Nephron progenitor cell (in vitro differentiated cells): ENCODE data around the gene GATAD2A.

ENCODE experiments used
- DNase-seq: peaks from one replicate; pipeline ENCODE4 v3.0.0; 2021
- H3K27ac Mint-ChIP-seq: 2 replicates; pipeline ENCODE4 v1.8.0; 2021; ENCODE audit warnings: mild to moderate bottlenecking, moderate library complexity, mixed read lengths
- H3K27me3 Mint-ChIP-seq: 2 replicates; pipeline ENCODE4 v1.8.0; 2021; ENCODE audit warnings: mild to moderate bottlenecking, low read depth, mixed read lengths; ENCODE audit not compliant: poor library complexity
- H3K36me3 Mint-ChIP-seq: 2 replicates; pipeline ENCODE4 v1.8.0; 2021; ENCODE audit warnings: low read depth, mixed read lengths
- H3K4me1 Mint-ChIP-seq: 2 replicates; pipeline ENCODE4 v1.8.0; 2021; ENCODE audit warnings: mixed read lengths
- H3K4me3 Mint-ChIP-seq: 2 replicates; pipeline ENCODE4 v1.8.0; 2021; ENCODE audit warnings: mild to moderate bottlenecking, moderate library complexity, mixed read lengths
- H3K9me3 Mint-ChIP-seq: 2 replicates; pipeline ENCODE4 v1.8.0; 2021; ENCODE audit warnings: mild to moderate bottlenecking, moderate library complexity, mixed read lengths
- TF ChIP-seq, protein P1 (sequence below): fragments of 200-600 bp; sonication (generic); IDR thresholded peaks from 2 replicates; pipeline ENCODE4 v1.5.0; 2021; ENCODE audit warnings: antibody characterized with exemption

The GATAD2A gene

DNA sequence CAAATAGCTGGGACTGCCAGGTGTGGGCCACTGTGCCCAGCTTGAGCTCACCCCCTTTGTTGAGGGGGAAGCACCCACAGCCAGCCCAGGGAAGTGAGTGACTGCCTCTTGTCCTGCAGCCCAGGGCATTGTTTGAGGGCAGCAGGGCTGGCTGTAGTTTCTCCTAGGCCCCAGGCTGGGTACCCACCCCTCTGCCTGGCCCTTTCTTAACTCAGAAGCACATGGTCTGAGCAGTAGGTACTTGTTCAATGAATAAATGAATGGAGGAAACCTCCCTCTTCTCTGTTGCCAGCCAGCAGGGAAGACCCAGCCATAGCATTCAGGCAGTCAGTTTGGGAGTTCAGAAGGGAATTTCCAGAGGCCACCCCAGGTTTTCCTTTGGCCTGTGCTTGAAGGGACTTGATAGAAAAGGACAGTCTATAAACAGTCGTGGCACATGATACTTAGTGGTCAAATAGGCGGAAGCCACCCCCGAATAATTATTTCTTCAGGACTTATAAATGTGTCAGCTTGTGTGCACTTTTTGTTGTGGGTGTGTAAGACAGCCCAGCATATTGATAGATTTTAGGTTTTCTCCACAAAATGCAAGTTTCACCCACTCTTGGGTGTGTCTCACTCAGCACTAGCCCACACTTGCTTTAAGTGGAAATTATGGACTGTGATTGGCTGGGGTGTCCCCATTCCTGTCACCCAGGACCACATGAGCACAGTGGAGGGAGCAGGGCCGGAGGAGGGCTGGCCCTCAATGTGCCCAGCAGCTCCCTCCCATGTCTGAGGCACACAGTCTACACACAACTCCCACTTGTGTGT is 33.1 kb downstream of the GATAD2A start:
- Mint-ChIP-seq H3K27ac (peak overlapping the region; percentile 68), H3K4me3 (no peak overlapping the region)
- no peak for DNase-seq

DNA sequence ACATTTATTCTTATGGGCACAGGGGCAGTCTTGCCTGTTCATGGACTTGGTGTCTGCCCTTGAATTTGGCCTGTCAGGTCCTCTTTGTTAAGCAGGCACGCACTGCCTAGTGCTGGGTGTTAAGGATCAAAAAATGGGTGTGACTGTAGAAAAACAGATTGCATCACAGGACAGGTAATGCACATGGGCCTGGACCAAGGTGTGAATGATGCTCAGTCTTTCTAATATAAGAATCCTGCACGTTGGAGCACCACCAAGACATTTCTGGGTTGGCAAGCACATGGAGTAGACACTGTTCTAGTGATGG is 33.7 kb downstream of the GATAD2A start:
- no peaks in the 10 kb centered on the region for H3K9me3 Mint-ChIP-seq
- peaks cover 27% of the 10 kb centered on the region for H3K36me3 Mint-ChIP-seq
- TF ChIP-seq, protein P1, sequence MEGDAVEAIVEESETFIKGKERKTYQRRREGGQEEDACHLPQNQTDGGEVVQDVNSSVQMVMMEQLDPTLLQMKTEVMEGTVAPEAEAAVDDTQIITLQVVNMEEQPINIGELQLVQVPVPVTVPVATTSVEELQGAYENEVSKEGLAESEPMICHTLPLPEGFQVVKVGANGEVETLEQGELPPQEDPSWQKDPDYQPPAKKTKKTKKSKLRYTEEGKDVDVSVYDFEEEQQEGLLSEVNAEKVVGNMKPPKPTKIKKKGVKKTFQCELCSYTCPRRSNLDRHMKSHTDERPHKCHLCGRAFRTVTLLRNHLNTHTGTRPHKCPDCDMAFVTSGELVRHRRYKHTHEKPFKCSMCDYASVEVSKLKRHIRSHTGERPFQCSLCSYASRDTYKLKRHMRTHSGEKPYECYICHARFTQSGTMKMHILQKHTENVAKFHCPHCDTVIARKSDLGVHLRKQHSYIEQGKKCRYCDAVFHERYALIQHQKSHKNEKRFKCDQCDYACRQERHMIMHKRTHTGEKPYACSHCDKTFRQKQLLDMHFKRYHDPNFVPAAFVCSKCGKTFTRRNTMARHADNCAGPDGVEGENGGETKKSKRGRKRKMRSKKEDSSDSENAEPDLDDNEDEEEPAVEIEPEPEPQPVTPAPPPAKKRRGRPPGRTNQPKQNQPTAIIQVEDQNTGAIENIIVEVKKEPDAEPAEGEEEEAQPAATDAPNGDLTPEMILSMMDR, result no peak
- peaks cover 22% of the 10 kb centered on the region for H3K4me1 Mint-ChIP-seq
- no peaks in the 10 kb centered on the region for H3K27me3 Mint-ChIP-seq
- no peak overlapping the region for H3K4me3 Mint-ChIP-seq
- no peak overlapping the region for H3K27ac Mint-ChIP-seq
- DNase-seq, result no peak

More for the DNA sequence above, 33.1 kb downstream of the GATAD2A start:
- no peaks in the 10 kb centered on the region for H3K27me3 Mint-ChIP-seq
- no peaks in the 10 kb centered on the region for H3K9me3 Mint-ChIP-seq
- TF ChIP-seq, protein P1, result no peak
- peaks cover 22% of the 10 kb centered on the region for H3K36me3 Mint-ChIP-seq
- peaks cover 28% of the 10 kb centered on the region for H3K4me1 Mint-ChIP-seq

DNA sequence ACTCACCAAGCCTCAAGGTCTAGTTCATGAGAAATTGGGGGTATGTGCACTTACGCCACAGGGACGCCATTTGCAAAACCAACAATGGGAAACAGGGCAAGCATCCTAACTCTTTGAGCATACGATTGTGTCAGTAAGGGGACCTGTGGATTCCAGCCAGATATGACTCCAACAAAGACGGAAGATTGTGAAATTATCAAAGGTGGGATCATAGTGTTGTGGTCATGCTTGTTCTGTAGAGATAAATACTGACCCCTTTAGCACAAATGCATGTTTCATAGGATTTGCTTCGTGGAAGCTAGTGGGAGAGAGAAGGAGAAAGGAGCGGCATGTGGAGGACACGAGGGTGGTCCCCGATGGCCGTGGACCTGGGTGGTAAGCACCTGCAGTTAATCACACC is 37.8 kb downstream of the GATAD2A start:
- Mint-ChIP-seq H3K27ac (peak overlapping the region; percentile 94), H3K4me3 (no peak overlapping the region), H3K27me3 (no peaks in the 10 kb centered on the region), H3K36me3 (peaks cover 34% of the 10 kb centered on the region), H3K9me3 (no peaks in the 10 kb centered on the region), H3K4me1 (peaks cover 31% of the 10 kb centered on the region)
- TF ChIP-seq, protein P1, result no peak
- no peak for DNase-seq

DNA sequence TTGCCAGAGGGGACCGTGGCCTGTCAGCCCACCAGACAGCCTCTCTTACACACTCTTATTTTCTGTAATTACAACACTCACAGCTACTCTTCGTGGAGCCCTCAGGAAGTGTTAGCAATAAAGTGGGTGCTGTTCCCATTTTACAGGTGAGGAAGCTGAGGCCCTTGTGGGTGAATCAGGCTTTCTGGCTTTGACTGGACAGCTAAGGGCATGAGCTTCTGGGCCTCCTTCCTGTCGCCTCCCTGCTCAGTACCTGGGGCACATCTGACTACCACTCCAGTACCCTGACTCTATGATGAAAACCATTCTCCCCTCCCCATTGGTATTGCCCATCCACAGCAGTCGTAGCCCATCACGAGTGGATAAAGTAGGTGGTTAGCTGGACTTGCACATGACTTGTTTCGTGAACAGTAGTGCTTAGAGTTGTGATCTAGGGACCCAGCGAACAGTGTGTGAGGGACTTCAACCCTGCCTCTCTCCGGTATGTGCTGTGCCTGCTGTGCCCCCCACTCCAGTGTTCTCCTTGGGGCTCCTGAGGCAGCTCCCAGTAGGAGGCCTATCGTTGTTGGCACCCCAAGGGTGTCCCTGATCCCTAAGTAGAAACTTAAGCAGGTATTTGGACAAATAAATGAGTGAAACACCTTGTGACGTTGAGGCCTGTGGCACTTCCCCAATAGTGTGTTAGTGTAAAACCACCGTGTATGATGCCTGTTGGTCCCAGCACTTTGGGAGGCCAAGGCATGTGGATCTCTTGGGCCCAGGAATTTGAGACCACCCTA is 38.6 kb downstream of the GATAD2A start:
- Mint-ChIP-seq H3K27ac (peak overlapping the region; percentile 85), H3K4me1 (peaks cover 31% of the 10 kb centered on the region), H3K36me3 (peaks cover 33% of the 10 kb centered on the region), H3K27me3 (no peaks in the 10 kb centered on the region), H3K9me3 (no peaks in the 10 kb centered on the region), H3K4me3 (no peak overlapping the region)
- no peak for DNase-seq
- TF ChIP-seq, protein P1, result no peak

DNA sequence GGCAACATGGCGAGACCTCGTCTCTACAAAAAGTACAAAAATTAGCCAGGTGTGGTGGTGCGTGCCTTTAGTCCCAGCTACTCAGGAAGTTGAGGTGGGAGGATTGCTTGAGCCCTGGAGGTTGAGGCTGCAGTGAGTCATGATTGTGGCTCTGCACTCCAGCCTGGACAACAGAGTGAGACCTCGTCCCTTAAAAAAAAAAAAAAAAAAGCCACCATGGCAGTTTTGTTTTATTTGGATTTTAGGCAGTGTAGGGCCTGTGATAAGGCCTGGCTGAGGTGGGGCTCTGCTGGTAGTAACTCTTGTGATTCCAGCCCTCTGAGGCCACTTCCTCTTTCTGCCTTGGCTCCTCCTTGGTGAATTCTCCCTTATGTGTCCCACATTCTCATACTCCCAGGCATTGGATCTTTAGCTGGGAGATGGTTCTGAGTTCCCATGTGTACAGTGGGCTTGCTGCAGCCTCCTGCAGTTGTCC is 39.2 kb downstream of the GATAD2A start:
- no peak for DNase-seq
- TF ChIP-seq, protein P1, result no peak
- no peaks in the 10 kb centered on the region for H3K27me3 Mint-ChIP-seq
- peak overlapping the region; percentile 60 for H3K27ac Mint-ChIP-seq
- peaks cover 31% of the 10 kb centered on the region for H3K4me1 Mint-ChIP-seq
- no peak overlapping the region for H3K4me3 Mint-ChIP-seq
- peaks cover 27% of the 10 kb centered on the region for H3K36me3 Mint-ChIP-seq
- H3K9me3 Mint-ChIP-seq, result no peaks in the 10 kb centered on the region
